HG03521 (cell line): ENCODE results near the gene SEL1L3.
"Not testable (repeated sequence)": the region's sequence is repeated elsewhere in the genome, so short reads cannot be mapped to it uniquely, and the experiment has no call there.

ENCODE experiments used
- ATAC-seq: cut with Tn5 transposase; IDR thresholded peaks from one replicate; pipeline ENCODE4 v1.9.1; 2021; ENCODE audit warnings: mild to moderate bottlenecking, moderate library complexity; ENCODE audit not compliant: unreplicated experiment

Gene SEL1L3

DNA sequence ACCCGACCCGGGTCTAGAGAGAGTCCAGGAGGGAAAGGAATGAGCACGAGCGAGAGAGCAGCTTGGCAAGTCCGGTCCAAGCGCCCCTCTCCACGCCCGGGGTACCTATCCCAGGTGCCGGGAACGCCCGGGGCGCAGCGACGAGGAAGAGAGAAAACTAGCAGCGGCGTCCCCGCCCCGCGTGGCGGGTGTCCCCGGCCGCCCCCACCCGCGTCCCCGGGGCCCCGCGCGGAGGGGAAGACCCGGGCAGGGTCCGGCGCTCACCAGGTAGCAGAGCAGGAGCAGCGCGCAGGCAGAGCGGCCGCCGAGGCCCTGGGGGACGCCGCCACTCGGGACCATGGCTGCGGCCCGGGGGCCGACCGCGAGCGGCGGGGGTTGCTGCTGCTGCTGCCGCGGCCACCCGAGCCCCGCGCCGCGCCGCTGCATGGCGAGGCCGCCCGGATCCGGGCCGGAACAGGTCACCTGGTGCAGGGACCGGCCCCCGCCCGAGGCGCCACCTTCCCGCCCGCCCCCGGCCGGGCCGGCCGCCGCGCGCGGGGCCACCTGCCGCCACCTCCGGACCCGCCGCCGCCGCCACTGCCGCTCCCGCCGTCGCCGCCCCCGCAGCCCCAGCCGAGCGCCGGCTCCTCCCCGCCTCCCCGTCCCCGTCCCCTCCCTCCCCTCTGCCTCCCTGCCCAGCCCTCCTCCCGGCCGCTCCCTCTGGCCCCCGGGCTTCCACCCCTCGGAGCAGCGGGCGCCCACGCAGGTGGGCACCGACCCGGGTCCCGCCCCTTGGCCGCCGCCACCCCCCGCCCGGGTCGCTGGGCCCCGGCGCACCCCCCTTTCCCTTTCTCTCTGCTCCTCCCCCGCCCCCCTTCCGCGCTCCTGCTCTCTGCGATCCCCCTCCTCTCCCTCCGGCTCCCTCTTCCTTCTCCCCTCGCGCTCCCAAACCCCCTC, at the start of gene SEL1L3:
Gene SEL1L3, minus strand, starts transcription at position 578 of the 936 bp plus-strand sequence. Its CDS starts 152 bp downstream, at position 426.
- ATAC-seq = peak; percentile 44

DNA sequence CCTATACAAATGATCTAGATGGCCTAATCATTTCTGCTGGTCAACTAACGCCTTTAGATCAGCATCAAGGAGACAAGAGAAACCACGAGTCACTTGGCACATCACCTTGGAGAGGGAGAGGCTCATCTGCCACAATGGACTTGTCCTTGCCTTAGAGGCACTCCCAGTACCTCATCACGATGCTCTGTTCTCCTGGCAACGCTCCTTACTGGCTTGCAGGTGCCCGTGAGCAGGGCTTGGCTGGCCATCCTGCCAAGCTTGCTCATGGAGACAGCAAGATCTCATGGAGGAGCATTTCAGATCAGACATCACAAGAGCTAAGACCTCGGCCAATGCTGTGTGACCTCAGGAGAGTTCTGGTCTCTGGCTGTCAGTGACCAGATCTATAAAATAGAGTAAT, 48.6 kb upstream of the SEL1L3 start:
- no peak for ATAC-seq

DNA sequence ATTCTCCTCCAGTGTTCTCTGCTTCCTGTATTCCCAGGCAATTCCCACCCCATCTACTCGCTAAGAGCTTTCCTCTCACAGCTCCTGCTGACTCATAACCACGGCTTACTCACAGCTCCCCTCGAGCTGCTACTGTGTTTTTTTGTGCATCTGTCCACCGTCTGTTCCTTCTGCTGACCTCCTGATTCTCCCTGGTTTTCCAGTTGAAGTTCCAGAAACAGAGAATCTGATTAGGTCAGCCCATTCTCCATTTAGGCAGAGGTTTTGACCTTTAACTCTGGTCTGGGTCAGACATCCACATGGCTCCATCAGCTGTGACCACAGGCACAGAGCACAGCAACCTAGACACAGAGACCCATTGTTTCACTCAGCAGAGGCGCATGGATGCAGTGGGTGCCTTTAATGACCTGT, 45.7 kb upstream of the SEL1L3 start:
- ATAC-seq = no peak

DNA sequence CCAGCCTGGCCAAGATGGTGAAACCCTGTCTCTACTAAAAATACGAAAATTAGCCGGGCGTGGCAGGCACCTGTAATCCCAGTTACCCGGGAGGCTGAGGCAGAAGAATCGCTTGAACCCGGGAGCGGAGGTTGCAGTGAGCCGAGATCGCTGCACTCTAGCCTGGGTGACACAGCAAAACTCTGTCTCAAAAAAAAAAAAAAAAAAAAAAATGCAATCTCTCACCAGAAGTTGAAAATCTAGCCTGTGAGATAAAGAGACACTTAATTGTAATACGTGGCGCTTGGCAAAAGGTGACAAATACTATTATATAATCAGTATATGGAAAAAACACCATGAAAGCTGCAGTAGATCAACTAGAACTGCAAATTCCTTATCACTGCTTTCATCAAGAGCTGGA, 43.3 kb upstream of the SEL1L3 start:
- ATAC-seq = not testable (repeated sequence)

DNA sequence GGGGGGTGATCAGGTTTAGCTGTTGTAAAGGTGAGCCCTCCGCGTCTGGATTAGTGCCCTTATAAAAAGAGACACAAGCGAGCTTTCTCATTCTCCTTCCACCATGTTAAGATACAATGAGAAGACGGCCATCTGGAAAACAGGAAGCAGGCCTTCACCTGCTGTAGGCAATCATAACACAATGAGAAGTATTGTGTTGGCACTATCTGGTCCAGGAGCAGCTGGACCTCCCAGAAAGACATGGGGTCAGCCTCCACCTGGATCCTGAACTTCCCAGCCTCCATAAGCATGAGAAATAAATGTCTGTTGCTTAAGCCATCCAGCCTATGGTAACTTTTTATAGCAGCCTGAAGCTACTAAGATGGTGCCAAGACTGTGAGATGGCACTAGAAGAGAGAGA, 42.6 kb upstream of the SEL1L3 start:
- ATAC-seq = no peak

DNA sequence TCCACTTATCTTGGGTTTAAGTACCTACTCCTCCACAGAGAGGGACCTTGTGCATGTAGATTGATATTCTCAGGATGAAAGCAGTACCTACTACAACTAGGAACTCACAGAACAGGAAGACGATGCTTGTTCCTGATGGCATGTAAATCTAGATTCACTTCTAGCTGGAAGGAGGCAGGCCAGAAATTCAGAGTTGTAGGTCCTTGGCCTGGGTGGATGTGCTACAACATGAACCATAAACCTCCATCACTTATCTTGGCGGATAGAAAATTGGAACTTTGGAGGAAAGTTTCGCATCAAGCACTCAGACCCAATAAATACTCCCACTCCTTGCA, 41.9 kb upstream of the SEL1L3 start:
- no peak for ATAC-seq

DNA sequence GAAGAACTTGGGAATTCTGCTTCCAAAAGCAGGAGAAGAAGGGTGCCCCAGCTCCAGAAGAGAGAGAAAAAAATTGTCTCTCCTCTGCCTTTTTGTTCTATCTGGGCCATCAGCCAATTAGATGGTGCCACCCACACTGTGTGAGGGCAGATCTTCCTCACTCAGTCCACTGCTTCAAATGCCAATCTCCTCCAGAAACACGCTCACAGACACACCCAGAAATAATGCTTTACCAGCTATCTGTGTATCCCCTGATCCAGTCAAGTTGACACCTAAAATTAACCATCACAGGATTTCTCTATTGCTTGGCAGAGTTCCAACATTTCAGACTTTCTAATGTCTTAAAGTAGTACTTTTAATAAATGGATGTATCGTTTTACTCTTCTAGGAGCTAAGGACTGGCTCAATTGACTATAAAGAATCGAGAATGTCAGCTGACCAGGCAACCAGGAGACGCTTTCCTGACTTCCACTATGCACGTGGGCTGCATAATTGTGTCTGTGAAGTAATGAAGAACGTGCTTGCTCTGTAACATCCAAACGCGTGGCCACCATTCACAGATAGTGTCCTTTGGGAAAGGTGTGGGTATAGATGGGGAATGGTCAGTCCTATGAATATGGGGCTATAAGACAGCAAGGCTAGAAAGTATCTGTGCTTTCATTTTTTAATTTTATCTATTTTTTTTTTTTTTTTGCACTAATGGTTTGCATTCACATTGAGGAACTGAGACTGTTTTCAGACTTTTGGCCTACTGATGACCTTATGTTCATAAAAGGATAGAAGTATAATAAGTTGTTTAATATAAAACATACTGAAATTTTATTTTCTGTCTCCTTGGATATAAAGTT, 41.3 kb upstream of the SEL1L3 start:
- no peak for ATAC-seq

DNA sequence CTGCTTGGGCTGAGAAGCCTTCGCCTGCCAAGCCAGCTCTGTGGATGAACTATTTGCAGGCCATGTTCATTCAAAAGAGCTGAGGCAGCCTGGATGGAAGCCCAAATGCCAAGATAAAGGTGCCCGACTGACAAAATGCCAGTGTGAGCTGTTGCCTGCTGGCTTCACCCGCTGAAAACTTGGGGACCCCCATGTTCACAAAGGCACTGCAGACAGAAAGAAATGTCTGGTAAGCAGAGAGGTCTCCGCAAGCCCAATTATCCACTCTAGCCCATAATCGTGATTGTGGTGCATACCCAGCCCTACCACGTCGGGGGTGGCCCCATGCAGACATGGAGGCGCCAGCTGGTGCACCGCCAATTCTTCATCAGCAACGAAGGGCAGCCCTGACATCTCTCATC, 38.2 kb upstream of the SEL1L3 start:
- ATAC-seq = no peak

DNA sequence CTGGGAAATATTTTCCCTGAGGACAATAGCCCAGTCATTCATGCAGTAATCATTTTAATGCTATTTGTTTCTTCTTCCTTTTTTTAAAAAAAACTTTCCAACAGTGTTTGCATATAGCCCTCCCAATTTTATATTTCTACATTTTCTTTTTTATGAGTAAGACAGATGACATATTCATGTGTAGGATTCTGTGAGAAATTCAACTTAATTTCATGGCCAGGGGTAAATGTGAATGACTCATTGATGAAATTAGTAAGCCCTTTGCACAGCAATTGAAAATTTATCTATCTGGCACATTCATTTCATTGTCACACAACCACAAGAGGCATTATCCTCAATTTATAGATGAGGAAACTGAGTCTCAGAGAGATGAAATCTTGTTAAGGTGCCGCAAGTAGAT, 37.5 kb upstream of the SEL1L3 start:
- ATAC-seq = no peak

DNA sequence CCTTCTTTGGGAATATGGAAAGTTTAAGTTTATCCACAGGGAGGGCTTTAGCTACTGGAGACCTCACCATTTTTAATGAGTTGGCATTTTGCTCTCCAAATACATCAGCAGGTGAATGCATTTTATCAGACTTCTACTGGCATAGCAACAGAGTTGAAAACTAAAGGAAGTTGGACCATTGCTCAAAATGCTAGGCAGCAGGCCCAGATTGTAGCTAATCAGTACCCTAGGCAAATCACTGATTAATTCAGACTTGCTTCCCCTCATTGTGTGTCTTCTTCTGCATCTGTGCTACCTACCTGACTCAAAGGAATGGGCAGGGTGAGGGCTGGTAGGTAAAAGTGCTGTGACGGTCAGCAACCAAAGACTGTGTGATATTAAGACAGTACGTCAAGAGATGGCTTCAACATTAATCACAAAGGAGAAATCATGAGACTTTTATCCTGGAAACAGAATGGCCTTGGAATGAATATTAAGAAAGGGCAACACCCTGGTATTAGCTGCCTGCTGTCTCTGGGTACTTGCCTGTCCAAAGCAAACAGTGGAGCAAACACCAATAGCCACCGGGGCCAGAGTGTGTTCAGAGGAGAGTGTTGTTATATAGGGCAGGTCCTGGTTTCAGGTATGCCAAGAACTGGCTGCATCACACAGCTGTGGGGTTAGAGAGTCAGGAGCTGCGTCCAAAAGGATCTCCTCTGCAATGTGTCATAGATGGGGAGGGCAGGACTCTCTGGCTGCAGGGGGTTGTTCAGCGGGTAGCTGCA, 34.2 kb upstream of the SEL1L3 start:
- ATAC-seq = no peak

DNA sequence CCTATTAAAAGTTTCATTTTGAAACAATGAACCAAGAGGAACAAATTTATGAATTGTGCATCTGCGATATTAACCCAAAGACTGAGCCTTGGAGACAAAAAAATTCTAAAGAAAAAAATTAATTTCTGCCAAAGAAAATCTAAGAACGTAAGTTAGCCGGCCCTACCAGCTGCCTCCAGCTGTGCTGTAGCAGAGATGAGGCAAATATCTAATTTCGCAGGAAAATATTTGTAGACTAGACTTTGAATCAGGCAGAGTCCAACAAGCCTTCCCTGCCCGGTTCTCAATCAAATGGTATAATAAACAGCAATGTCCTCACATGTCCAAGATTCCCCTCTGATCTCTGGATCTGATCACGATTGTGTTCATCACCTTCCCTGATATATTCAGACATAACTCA, 30.0 kb upstream of the SEL1L3 start:
- no peak for ATAC-seq

DNA sequence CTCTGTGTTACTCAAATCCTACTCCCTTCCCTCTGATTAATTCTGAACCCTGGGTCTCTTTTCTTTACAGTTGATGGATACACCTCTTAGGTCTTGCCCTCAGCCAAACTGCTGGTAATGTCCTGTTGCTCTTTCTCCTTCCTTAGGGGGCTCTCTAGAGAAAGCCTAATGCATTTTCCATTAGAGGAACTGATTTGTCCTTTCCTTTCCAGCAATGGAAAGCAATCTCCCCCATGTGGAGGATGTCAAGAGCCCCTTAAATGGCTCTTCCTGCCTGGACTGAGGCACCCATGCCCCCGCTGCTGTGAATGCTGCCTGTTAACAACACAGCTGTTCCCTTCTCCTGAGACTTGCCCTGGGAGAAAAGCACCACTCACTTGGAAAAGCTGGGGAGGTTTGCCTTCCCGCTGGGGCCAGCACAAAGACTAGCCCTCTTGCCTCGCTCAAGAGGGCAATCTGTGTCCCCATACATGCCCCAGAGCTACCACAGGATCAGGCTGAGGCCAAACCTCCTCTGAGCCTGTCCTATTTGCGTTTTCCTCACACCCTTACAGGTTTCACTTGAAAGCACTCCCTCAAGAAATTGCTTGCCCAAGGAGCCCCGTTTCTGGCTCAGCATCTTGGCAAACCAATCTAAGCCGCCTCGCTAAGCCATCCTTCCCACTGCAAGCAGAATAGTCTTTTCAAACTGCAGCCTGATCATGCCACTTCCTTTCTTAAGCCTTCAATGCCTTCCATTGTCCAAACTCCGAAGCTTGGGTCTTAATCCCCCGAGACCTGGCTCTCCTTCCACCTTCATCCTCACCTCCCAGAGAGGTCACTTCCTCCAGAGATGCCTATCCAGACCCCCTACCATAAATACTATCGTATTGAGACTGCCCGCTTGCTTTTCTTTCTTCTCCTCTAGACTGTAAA, 28.0 kb upstream of the SEL1L3 start:
- ATAC-seq = no peak

DNA sequence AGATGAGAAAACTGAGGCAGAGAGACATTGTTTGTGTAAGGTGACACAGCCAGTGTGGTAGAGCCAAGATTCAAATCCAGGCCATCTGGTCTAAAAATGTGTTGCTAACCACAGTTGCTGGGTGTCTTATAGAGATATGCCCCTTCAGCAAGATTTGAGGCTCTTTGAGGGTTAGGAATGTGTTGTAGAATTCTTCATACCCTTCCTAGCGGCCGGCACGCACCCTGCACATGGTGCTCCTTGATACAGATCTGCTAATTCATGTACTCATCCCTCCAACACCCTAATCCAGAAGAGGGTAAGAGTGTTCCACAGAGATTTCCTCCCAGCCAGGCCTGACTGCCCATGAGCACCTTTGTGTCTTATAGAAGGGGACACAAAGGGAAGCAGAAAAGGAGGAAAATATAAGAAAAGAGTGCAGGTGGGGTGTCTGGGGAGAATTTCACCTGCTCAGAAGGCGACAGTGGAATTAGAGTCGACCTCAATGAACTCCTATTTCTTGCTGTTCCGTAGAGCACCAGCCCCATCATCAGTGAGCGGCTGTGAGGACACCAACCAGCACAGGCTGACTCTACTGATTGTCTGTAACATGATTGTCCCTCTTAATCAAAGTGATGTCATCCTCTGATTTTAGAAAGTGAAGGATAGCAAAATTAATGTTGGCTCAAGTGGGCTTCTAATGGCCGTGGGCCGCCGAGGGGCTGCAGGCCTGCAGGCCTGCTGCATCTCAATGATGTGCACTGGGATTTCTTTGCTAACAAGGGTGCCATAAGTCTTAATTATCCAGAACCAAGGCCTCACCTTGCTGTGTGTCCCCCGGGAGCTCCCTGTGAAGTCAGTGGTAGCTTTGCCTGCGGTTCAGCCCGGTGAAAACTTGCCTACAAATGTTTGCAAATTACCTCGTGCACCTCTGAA, 27.1 kb upstream of the SEL1L3 start:
- ATAC-seq = no peak

DNA sequence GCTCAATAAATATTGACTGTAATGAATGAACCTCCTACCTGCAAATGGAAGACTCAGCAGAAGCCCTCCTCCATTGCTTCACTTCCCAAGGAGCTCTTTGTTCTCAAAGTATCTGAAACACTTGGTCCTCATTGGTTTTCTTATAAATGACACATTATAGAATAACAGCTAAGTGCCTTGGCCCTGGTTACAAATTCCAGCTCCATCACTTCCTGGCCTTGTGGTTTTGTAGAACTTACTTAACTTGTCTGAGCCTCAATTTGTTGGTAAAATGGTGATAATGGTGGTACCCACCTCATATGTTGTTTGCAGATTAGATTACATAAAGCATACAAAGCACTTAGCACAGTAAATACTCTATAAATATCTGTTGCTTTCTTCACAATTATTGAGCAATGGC, 26.0 kb upstream of the SEL1L3 start:
- no peak for ATAC-seq

DNA sequence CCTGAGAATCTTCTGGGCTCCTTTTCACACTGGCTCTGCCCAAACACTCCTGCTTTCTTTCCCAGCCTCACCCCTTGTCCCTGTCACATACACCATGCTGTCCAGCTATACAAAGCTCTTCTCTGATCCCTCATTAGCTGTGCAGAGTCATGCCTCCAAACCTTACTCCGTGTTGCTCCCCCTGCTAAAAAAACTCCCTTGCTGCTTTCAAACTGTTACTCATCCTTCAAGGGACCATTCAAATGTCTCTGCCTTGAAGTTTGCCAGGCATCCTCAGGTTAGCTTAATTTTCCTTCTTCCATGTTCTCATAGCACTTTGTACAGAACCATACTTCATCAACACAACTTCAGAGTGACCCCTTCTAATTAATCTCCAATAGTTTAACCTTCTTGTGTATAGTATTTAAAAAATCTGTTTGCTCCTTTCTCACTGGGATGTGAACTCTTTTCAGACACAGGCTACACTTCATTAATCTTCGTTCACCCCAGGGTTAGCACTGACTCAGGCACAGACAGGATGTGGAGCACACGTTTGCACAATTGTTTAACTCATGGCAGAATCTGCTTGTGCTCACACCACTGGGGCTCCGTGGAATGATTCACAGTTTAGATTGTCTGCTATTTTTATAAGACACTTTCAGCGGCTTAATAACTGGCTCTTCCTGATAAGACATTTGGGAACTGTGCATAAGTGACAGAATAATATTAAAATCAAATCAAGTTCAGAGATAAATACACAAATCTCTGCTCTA, 21.4 kb upstream of the SEL1L3 start:
- no peak for ATAC-seq

DNA sequence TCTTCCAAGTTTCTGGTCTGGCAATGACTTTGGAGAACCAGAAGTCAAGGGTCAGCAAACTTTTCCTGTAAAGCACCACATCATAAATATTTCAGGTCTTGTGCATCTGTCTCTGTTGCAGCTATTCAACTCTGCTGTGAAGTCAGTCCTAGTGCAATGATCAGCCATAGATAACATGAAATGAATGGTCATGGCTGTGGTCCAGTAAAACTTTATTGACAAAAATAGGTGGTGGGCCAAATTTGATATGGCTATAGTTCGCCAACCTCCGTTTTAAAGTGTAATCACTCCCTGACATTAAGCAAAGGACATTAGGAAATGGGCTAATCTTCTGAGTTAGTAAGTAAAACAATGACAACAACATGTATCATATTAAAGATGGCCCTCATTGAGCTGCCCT, 20.8 kb upstream of the SEL1L3 start:
- no peak for ATAC-seq

DNA sequence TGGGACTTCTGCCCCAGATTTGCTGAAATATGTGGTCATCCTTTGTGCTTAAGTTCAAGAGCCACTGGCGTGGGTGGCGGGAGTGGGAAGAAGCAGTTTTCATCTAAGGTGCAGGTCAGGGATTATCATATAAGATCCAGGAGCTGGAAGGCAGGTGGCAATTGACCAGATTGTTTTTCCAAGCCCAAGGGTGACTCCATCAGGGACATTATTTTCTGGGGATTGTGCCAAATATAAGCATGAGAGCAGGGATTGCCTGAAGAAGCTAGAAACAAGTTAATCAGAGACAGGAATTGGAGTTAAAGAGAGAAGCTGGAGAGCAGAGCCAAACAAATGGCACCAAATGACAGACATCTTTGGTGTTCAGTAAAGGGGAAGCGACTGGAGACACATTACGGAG, 19.4 kb upstream of the SEL1L3 start:
- no peak for ATAC-seq

DNA sequence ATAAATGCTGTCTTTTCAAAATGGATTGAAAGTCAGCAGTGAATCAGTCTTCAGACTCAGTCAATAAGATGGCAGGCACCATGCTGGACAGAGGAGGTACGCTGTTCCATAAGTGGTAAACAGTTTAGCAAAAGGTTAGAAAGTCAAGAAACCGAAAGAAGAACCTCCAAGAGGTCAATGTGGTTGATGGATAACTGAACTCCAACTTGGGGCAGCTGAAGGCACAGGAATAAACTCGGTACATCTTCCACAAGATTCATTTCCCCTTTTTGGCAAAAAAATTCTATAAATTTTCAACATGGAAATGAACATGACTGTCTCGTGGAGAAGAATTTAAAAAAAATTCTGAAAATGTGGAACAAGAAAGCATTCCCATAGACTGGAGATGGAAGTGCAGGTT, 18.4 kb upstream of the SEL1L3 start:
- ATAC-seq = no peak
